Glomerular endothelial cell (primary cell): ENCODE results near the gene EBLN2. TPM values are rescaled to one million over a fixed set of nuclear protein-coding genes. Genes with fewer than 3 reads are reported as not detected.
"Not testable (repeated sequence)": the region's sequence is repeated elsewhere in the genome, so short reads cannot be mapped to it uniquely, and the experiment has no call there.

Experiments used
- DNase-seq: peaks from one replicate; pipeline ENCODE4 v3.0.0-alpha.2; 2011; ENCODE audit warnings: low read depth, low spot score; ENCODE audit errors: extremely low read depth
- total RNA-seq: library from RNA; depleted of rRNA; stranded (reverse); fragments of >200 nt; gene quantifications from 2 replicates; pipeline ENCODE4 v1.2.3, GENCODE V29; 2015

EBLN2 gene
- total RNA-seq, 1 donor from 2014 or later, result 4.9 TPM

GRCh38 chr3:73056845-73057150, 4.7 kb upstream of the EBLN2 start:
- DNase-seq, result no peak

- DNase-seq, result no peak
Observed at GRCh38 chr3:73060302-73060723, 1.1 kb upstream of the EBLN2 start.

- not testable (repeated sequence) for DNase-seq
Observed at GRCh38 chr3:73066243-73066642, 4.8 kb downstream of the EBLN2 start.

- DNase-seq, result no peak
Observed at GRCh38 chr3:73068419-73068818, 7.0 kb downstream of the EBLN2 start.

- no peak for DNase-seq
Observed at GRCh38 chr3:73069187-73069586, 7.7 kb downstream of the EBLN2 start.

GRCh38 chr3:73069775-73070444, 8.5 kb downstream of the EBLN2 start:
- no peak for DNase-seq

GRCh38 chr3:73070675-73071575, 9.5 kb downstream of the EBLN2 start:
- no peak for DNase-seq

- DNase-seq, result no peak
Observed at GRCh38 chr3:73071952-73072351, 10.5 kb downstream of the EBLN2 start.

- no peak for DNase-seq
Observed at GRCh38 chr3:73072634-73073033, 11.2 kb downstream of the EBLN2 start.

GRCh38 chr3:73073091-73073707, 11.7 kb downstream of the EBLN2 start:
- DNase-seq, result no peak

- no peak for DNase-seq
Observed at GRCh38 chr3:73074781-73075180, 13.3 kb downstream of the EBLN2 start.

GRCh38 chr3:73080216-73080966, 18.9 kb downstream of the EBLN2 start:
- no peak for DNase-seq

- DNase-seq, result no peak
Observed at GRCh38 chr3:73081140-73081539, 19.7 kb downstream of the EBLN2 start.

GRCh38 chr3:73084170-73084569, 22.7 kb downstream of the EBLN2 start:
- DNase-seq, result no peak

- no peak for DNase-seq
Observed at GRCh38 chr3:73086071-73086494, 24.6 kb downstream of the EBLN2 start.

- no peak for DNase-seq
Observed at GRCh38 chr3:73094129-73094528, 32.7 kb downstream of the EBLN2 start.

- no peak for DNase-seq
Observed at GRCh38 chr3:73094951-73095350, 33.5 kb downstream of the EBLN2 start.

- no peak for DNase-seq
Observed at GRCh38 chr3:73096169-73096568, 34.7 kb downstream of the EBLN2 start.

GRCh38 chr3:73098026-73098425, 36.6 kb downstream of the EBLN2 start:
- no peak for DNase-seq

GRCh38 chr3:73098873-73099272, 37.4 kb downstream of the EBLN2 start:
- no peak for DNase-seq
